Stimulated activated CD4-positive, alpha-beta T cell treated with anti-CD3 and anti-CD28 coated beads, Interleukin-1b, Interleukin-23, amount 100 ng/mL, for 48 hours (primary cell): Measurements from ENCODE around the gene LIX1.
"Not testable (repeated sequence)": the region's sequence is repeated elsewhere in the genome, so short reads cannot be mapped to it uniquely, and the experiment has no call there.

Experiments
- DNase-seq: peaks from one replicate; pipeline ENCODE4 v3.0.0-alpha.2; 2020

Gene LIX1

GRCh38 chr5:97101189-97101910 is 41.1 kb downstream of the LIX1 start:
- DNase-seq: no peak

GRCh38 chr5:97100476-97100875 is 41.9 kb downstream of the LIX1 start:
- no peak for DNase-seq

GRCh38 chr5:97098922-97099321 is 43.5 kb downstream of the LIX1 start:
- no peak for DNase-seq

GRCh38 chr5:97097326-97098230 is 44.8 kb downstream of the LIX1 start:
- DNase-seq: no peak

- DNase-seq: no peak
Observed at GRCh38 chr5:97096846-97097245, 45.6 kb downstream of the LIX1 start.

- no peak for DNase-seq
Observed at GRCh38 chr5:97096191-97096590, 46.2 kb downstream of the LIX1 start.

- no peak for DNase-seq
Observed at GRCh38 chr5:97095318-97095732, 47.1 kb downstream of the LIX1 start.

GRCh38 chr5:97094579-97095317 is 47.7 kb downstream of the LIX1 start:
- peak; percentile 46 for DNase-seq

GRCh38 chr5:97093193-97093592 is 49.2 kb downstream of the LIX1 start:
- no peak for DNase-seq

GRCh38 chr5:97090944-97091343 is 51.5 kb downstream of the LIX1 start:
- DNase-seq: no peak

GRCh38 chr5:97089149-97089801 is 53.1 kb downstream of the LIX1 start:
- no peak for DNase-seq

GRCh38 chr5:97088774-97089148 is 53.6 kb downstream of the LIX1 start:
- no peak for DNase-seq

GRCh38 chr5:97087138-97087537 is 55.3 kb downstream of the LIX1 start:
- DNase-seq: no peak

- no peak for DNase-seq
Observed at GRCh38 chr5:97085459-97086181, 56.8 kb downstream of the LIX1 start.

GRCh38 chr5:97084782-97085458 is 57.5 kb downstream of the LIX1 start:
- not testable (repeated sequence) for DNase-seq

GRCh38 chr5:97078958-97079743 is 63.3 kb downstream of the LIX1 start:
- no peak for DNase-seq

GRCh38 chr5:97077246-97077645 is 65.2 kb downstream of the LIX1 start:
- DNase-seq: no peak

GRCh38 chr5:97076098-97076497 is 66.3 kb downstream of the LIX1 start:
- DNase-seq: no peak

- DNase-seq: no peak
Observed at GRCh38 chr5:97075649-97076048, 66.8 kb downstream of the LIX1 start.

- DNase-seq: no peak
Observed at GRCh38 chr5:97074859-97075489, 67.4 kb downstream of the LIX1 start.
